Breast epithelium (tissue), 3 donors: ENCODE measurements around the gene PAN3.

ENCODE experiments used
- POLR2A ChIP-seq: fragments of 450-650 bp; IDR thresholded peaks from one replicate; pipeline ENCODE4 v1.6.1; 2016; ENCODE audit warnings: antibody characterized with exemption, mild to moderate bottlenecking, moderate library complexity
- POLR2AphosphoS5 ChIP-seq, 3 donors: sonication (generic); formaldehyde crosslinking; IDR thresholded peaks; one replicate each; pipeline ENCODE4 v1.6.1; 2017; ENCODE audit warnings: antibody characterized with exemption in 3 of 3
- TF ChIP-seq, protein P1 (sequence below), 3 donors: fragments of 450-650 bp; IDR thresholded peaks; one replicate each; pipeline ENCODE4 v1.5.1; 2016 to 2017; ENCODE audit warnings: antibody characterized with exemption in 3 of 3, mild to moderate bottlenecking in 3 of 3, moderate library complexity in 3 of 3

DNA sequence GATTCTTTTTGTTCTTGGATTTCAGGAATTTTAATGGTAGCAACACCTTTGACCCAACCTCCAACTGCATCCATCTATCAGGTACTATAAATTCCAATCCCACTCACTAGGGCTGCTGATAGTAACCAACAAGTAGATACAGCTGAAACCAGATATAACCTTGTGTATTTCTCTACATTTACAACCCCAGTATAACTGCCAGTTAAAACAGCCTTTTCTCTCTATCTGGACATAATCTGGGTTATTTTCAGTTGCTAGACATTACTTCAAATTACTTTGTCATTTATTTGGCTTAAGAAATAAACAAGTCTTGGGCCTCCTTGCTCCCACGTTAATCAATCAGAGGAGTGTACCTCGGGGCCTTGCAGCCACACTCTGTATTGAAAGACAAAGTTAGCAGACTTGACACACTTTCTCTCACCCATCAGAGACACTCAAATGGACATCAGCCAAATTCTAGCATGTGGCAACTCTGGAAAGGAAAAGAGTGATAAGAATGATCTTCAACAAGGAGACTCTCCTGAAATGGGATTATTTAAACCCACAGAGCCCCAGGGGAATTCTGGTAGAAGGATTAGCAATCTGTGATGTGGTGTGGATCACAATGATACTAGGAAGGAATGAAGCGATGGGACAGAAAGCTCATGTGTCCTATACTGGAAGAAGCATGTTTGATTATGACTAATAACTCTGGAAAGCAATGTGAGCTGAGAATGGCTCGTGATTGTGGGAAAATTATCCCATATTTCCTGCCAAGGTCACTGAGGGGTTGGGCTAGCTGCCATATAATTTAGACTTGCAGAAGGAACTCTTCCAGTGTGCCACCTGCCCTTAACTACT, 199.0 kb downstream of the PAN3 start:
- TF ChIP-seq, protein P1, sequence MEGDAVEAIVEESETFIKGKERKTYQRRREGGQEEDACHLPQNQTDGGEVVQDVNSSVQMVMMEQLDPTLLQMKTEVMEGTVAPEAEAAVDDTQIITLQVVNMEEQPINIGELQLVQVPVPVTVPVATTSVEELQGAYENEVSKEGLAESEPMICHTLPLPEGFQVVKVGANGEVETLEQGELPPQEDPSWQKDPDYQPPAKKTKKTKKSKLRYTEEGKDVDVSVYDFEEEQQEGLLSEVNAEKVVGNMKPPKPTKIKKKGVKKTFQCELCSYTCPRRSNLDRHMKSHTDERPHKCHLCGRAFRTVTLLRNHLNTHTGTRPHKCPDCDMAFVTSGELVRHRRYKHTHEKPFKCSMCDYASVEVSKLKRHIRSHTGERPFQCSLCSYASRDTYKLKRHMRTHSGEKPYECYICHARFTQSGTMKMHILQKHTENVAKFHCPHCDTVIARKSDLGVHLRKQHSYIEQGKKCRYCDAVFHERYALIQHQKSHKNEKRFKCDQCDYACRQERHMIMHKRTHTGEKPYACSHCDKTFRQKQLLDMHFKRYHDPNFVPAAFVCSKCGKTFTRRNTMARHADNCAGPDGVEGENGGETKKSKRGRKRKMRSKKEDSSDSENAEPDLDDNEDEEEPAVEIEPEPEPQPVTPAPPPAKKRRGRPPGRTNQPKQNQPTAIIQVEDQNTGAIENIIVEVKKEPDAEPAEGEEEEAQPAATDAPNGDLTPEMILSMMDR (IDR thresholded peaks at IDR 0.05) = no peak
- TF ChIP-seq POLR2A (no peak), POLR2AphosphoS5 (IDR thresholded peaks at IDR 0.05) (no peak)
